SU-DHL-6 (cell line): ENCODE measurements around the gene ZNF10.
A peak's percentile ranks its signal among the peaks of the same experiment; 100 is the strongest.

Source experiments
- H2AFZ ChIP-seq: fragments of 200-600 bp; sonication (generic); 2 replicates; pipeline ENCODE4 v1.6.1; 2014; ENCODE audit warnings: low read depth, mild to moderate bottlenecking, moderate library complexity, mixed read lengths, antibody characterized with exemption, low read length; ENCODE audit not compliant: severe bottlenecking
- H3F3A ChIP-seq: fragments of 200-600 bp; shearing (Covaris generic); 2 replicates; pipeline ENCODE4 v1.6.0; 2016; ENCODE audit warnings: antibody characterized with exemption, mild to moderate bottlenecking; ENCODE audit not compliant: insufficient read depth
- H3K27ac ChIP-seq: fragments of 200-600 bp; sonication (generic); 2 replicates; pipeline ENCODE4 v1.5.1; 2016; ENCODE audit warnings: low read depth, mild to moderate bottlenecking, low read length, moderate library complexity, mixed read lengths
- H3K27me3 ChIP-seq: fragments of 200-600 bp; sonication (generic), shearing (Covaris generic); 2 replicates; pipeline ENCODE4 v1.6.0; 2014; ENCODE audit warnings: mild to moderate bottlenecking, low read length
- H3K36me3 ChIP-seq: fragments of 200-600 bp; sonication (generic); 2 replicates; pipeline ENCODE4 v1.6.1; 2014; ENCODE audit warnings: mild to moderate bottlenecking, low read length, mixed read lengths
- H3K4me2 ChIP-seq: fragments of 300-600, 200-600 bp; shearing (Covaris generic), sonication (generic); 2 replicates; pipeline ENCODE4 v1.6.0; 2014; ENCODE audit warnings: low read length, low read depth, mild to moderate bottlenecking; ENCODE audit not compliant: poor library complexity, severe bottlenecking
- H3K4me3 ChIP-seq: fragments of 200-600 bp; sonication (generic); 2 replicates; pipeline ENCODE4 v1.5.1; 2014; ENCODE audit warnings: antibody characterized with exemption, low read length, mild to moderate bottlenecking, mixed read lengths; ENCODE audit not compliant: insufficient read depth, poor library complexity, severe bottlenecking
- H3K79me2 ChIP-seq: fragments of 200-600 bp; sonication (generic); 2 replicates; pipeline ENCODE4 v1.6.1; 2014; ENCODE audit warnings: mild to moderate bottlenecking, low read length, moderate library complexity; ENCODE audit not compliant: insufficient read depth
- H3K9ac ChIP-seq: fragments of 200-600 bp; sonication (generic); 2 replicates; pipeline ENCODE4 v1.7.0; 2014; ENCODE audit warnings: mild to moderate bottlenecking, low read length
- H3K9me2 ChIP-seq: fragments of 200-600 bp; sonication (generic); replicated peaks from 2 replicates; pipeline ENCODE4 v1.6.1; 2014; ENCODE audit warnings: low read length; ENCODE audit not compliant: insufficient read depth
- H3K9me3 ChIP-seq: fragments of 200-600 bp; sonication (generic); 2 replicates; pipeline ENCODE4 v1.6.1; 2014; ENCODE audit warnings: low read length, mixed read lengths; ENCODE audit not compliant: insufficient read depth
- H4K20me1 ChIP-seq: fragments of 200-600 bp; sonication (generic); 2 replicates; pipeline ENCODE4 v1.6.1; 2014; ENCODE audit warnings: low read depth, mild to moderate bottlenecking, antibody characterized with exemption, low read length, moderate library complexity, mixed read lengths
- EZH2phosphoT487 ChIP-seq: fragments of 200-600 bp; sonication (generic), shearing (Covaris generic); conservative IDR thresholded peaks from 2 replicates; pipeline ENCODE4 v1.6.1; 2018; ENCODE audit warnings: mild to moderate bottlenecking, antibody characterized with exemption, low read length, moderate library complexity, mixed read lengths
- TF ChIP-seq, protein P1 (sequence below): fragments of 200-600 bp; sonication (generic); IDR thresholded peaks from one replicate; pipeline ENCODE4 v1.5.1; 2017; ENCODE audit warnings: antibody characterized with exemption, mild to moderate bottlenecking, low read length, moderate library complexity; ENCODE audit not compliant: insufficient read depth, poor library complexity, severe bottlenecking

The ZNF10 gene

DNA sequence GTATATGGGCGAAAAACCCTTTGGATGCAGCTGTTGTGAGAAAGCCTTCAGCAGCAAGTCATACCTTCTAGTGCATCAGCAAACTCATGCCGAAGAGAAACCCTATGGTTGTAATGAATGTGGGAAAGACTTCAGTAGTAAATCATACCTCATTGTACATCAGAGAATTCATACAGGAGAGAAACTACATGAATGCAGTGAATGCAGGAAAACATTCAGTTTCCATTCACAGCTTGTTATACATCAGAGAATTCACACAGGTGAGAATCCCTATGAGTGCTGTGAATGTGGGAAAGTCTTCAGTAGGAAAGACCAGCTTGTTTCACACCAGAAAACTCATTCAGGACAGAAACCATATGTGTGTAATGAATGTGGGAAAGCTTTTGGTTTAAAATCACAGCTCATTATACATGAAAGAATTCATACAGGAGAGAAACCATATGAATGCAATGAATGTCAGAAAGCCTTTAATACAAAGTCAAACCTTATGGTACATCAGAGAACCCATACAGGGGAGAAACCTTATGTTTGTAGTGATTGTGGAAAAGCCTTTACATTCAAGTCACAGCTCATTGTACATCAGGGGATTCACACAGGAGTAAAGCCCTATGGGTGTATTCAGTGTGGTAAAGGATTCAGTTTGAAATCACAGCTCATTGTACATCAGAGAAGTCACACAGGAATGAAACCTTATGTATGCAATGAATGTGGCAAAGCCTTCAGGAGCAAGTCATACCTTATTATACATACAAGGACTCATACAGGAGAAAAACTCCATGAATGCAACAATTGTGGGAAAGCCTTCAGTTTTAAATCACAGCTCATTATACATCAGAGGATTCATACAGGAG is 72.3 kb downstream of the ZNF10 start:
- Histone ChIP-seq H3K9me3 (peaks cover 70% of the 10 kb centered on the region), H3K4me2 (no peak overlapping the region), H2AFZ (no peak overlapping the region), H3K27ac (no peak overlapping the region), H3K36me3 (peaks cover 25% of the 10 kb centered on the region), H4K20me1 (no peaks in the 10 kb centered on the region), H3F3A (no peaks in the 10 kb centered on the region), H3K9ac (no peak overlapping the region), H3K79me2 (no peaks in the 10 kb centered on the region), H3K4me3 (no peak overlapping the region), H3K27me3 (no peaks in the 10 kb centered on the region), H3K9me2 (no peaks in the 10 kb centered on the region)
- TF ChIP-seq, protein P1, sequence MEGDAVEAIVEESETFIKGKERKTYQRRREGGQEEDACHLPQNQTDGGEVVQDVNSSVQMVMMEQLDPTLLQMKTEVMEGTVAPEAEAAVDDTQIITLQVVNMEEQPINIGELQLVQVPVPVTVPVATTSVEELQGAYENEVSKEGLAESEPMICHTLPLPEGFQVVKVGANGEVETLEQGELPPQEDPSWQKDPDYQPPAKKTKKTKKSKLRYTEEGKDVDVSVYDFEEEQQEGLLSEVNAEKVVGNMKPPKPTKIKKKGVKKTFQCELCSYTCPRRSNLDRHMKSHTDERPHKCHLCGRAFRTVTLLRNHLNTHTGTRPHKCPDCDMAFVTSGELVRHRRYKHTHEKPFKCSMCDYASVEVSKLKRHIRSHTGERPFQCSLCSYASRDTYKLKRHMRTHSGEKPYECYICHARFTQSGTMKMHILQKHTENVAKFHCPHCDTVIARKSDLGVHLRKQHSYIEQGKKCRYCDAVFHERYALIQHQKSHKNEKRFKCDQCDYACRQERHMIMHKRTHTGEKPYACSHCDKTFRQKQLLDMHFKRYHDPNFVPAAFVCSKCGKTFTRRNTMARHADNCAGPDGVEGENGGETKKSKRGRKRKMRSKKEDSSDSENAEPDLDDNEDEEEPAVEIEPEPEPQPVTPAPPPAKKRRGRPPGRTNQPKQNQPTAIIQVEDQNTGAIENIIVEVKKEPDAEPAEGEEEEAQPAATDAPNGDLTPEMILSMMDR, result no peak
- TF ChIP-seq EZH2phosphoT487, result no peak

- H3K36me3 ChIP-seq, result peaks cover 25% of the 10 kb centered on the region
Measured at GRCh38 chr12:133203344-133204263, 73.2 kb downstream of the ZNF10 start.

DNA sequence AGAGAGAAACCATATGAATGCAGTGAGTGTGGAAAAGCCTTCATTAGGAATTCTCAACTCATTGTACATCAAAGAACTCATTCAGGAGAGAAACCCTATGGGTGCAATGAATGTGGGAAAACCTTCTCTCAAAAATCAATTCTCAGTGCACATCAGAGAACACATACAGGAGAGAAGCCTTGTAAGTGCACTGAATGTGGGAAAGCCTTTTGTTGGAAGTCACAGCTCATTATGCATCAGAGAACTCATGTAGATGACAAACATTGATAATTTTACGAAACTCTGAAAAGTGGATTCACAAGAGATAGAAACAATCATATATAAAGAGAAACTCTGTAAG is 73.8 kb downstream of the ZNF10 start:
- peak overlapping the region; percentile 18 for H3K4me3 ChIP-seq
- no peaks in the 10 kb centered on the region for H3K27me3 ChIP-seq
- H3K9me2 ChIP-seq, result no peaks in the 10 kb centered on the region
- no peak overlapping the region for H3K27ac ChIP-seq
- H3K9ac ChIP-seq, result no peak overlapping the region
- peaks cover 80% of the 10 kb centered on the region for H3K9me3 ChIP-seq
- peaks cover 25% of the 10 kb centered on the region for H3K36me3 ChIP-seq
- TF ChIP-seq, protein P1, result no peak
- TF ChIP-seq EZH2phosphoT487, result no peak
- no peaks in the 10 kb centered on the region for H3K79me2 ChIP-seq
- no peaks in the 10 kb centered on the region for H4K20me1 ChIP-seq
- H3K4me2 ChIP-seq, result no peak overlapping the region
- H3F3A ChIP-seq, result no peaks in the 10 kb centered on the region
- no peak overlapping the region for H2AFZ ChIP-seq

More at GRCh38 chr12:133203344-133204263, 73.2 kb downstream of the ZNF10 start:
- Histone ChIP-seq H3K9ac (no peak overlapping the region), H3K9me3 (peaks cover 79% of the 10 kb centered on the region), H3K79me2 (no peaks in the 10 kb centered on the region), H3K27me3 (no peaks in the 10 kb centered on the region), H3K9me2 (no peaks in the 10 kb centered on the region), H3K4me3 (peak overlapping the region; percentile 18), H4K20me1 (no peaks in the 10 kb centered on the region), H3K27ac (no peak overlapping the region), H2AFZ (no peak overlapping the region), H3F3A (no peaks in the 10 kb centered on the region), H3K4me2 (no peak overlapping the region)
- TF ChIP-seq, protein P1, result no peak
- TF ChIP-seq EZH2phosphoT487, result no peak
